Measurements from ENCODE around the gene TBC1D10A.

DNA sequence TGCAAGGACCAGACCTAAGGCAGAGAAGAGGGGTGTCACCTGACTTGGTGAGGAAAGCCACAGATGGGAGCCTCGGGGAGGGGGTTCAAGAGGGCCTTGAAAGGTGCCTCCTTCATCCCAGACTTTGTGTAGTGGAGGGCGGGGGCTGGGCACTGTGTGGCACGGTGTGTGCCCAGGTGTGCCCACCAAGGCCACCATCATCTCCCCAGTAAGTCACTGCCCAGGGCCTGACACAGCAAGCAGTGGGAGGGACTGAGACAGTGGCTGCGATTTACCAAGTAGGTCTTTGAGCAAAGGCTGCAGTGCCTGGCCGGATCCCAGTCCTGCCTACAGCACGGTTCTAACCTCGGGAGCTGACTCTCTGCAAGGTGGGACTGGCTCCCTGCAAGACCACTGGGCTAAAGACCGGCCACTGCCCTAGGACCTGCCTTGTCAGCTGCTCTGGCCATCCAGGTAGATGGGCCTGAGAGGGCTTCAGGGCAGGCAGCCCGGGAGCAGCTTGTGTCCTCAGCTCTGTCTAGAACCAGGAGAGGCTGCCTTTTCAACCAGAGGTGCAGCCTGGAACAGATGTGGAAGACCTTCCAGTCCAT is 61.5 kb downstream of the TBC1D10A start:
- TF ChIP-seq, protein P1, sequence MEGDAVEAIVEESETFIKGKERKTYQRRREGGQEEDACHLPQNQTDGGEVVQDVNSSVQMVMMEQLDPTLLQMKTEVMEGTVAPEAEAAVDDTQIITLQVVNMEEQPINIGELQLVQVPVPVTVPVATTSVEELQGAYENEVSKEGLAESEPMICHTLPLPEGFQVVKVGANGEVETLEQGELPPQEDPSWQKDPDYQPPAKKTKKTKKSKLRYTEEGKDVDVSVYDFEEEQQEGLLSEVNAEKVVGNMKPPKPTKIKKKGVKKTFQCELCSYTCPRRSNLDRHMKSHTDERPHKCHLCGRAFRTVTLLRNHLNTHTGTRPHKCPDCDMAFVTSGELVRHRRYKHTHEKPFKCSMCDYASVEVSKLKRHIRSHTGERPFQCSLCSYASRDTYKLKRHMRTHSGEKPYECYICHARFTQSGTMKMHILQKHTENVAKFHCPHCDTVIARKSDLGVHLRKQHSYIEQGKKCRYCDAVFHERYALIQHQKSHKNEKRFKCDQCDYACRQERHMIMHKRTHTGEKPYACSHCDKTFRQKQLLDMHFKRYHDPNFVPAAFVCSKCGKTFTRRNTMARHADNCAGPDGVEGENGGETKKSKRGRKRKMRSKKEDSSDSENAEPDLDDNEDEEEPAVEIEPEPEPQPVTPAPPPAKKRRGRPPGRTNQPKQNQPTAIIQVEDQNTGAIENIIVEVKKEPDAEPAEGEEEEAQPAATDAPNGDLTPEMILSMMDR (IDR thresholded peaks at IDR 0.05; ENCODE audit: insufficient read depth, low read length), result no peak
- TF ChIP-seq POLR2AphosphoS5 (IDR thresholded peaks at IDR 0.05; ENCODE audit: low read depth), result no peak
- TF ChIP-seq, protein P2, sequence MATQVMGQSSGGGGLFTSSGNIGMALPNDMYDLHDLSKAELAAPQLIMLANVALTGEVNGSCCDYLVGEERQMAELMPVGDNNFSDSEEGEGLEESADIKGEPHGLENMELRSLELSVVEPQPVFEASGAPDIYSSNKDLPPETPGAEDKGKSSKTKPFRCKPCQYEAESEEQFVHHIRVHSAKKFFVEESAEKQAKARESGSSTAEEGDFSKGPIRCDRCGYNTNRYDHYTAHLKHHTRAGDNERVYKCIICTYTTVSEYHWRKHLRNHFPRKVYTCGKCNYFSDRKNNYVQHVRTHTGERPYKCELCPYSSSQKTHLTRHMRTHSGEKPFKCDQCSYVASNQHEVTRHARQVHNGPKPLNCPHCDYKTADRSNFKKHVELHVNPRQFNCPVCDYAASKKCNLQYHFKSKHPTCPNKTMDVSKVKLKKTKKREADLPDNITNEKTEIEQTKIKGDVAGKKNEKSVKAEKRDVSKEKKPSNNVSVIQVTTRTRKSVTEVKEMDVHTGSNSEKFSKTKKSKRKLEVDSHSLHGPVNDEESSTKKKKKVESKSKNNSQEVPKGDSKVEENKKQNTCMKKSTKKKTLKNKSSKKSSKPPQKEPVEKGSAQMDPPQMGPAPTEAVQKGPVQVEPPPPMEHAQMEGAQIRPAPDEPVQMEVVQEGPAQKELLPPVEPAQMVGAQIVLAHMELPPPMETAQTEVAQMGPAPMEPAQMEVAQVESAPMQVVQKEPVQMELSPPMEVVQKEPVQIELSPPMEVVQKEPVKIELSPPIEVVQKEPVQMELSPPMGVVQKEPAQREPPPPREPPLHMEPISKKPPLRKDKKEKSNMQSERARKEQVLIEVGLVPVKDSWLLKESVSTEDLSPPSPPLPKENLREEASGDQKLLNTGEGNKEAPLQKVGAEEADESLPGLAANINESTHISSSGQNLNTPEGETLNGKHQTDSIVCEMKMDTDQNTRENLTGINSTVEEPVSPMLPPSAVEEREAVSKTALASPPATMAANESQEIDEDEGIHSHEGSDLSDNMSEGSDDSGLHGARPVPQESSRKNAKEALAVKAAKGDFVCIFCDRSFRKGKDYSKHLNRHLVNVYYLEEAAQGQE (IDR thresholded peaks at IDR 0.05; ENCODE audit: insufficient replicate concordance, low read depth), result no peak
- no peak for TF ChIP-seq GABPA (IDR thresholded peaks at IDR 0.05; ENCODE audit: low read depth)
- no peak for TF ChIP-seq SPI1 (IDR thresholded peaks at IDR 0.05; ENCODE audit: borderline replicate concordance, low read depth)
